Measurements from ENCODE around the gene MXD4. TPM values are rescaled to one million over a fixed set of nuclear protein-coding genes. Genes with fewer than 3 reads are reported as not detected.

Gene MXD4
- total RNA-seq, 1 experiment from 2014 or later, result 22.0 TPM

DNA sequence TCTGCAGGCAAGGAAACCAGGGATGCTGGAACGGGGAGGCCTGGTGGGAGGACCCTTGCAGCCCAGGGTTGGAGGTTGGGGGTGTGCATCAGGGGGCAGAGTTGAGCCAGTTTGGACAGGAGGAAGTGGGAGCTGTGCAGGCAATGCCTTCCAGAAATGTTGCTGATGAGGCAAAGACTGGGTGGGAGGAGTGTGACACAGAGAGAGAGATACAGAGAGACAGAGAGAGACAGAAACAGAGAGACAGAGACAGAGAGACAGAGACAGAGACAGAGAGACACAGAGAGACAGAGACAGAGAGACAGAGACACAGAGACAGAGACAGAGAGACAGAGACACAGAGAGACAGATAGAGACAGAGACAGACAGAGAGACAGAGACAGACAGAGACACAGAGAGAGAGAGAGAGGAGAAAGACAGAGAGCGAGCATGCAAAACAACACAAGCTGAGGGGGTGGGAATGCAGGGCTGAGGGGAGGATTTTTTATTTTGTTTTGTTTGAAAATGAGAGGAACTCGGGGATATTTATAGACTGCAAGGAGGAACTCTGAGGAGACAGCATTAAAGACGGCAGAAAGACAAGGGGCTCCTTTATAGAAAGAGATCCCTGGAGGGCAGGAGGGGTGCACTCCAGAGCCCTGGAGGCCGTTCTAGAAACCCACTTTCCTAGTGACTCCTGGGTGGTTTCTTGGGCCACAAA, 18.1 kb downstream of the MXD4 start:
- ATAC-seq (no peak), DNase-seq (ENCODE audit: low read depth, low spot score) (no peak)
- no TSS peak for BruUV-seq (replicated peaks)
- Histone ChIP-seq H3K4me3 (replicated peaks in 1 of 2; ENCODE audit: low read depth in 1 of 2, low read length in 2 of 2) (no peak overlapping the region), H3K9me3 (ENCODE audit: control insufficient read depth in 1 of 2, insufficient read depth in 1 of 2, low read depth in 1 of 2, low read length in 2 of 2) (no peaks in the 10 kb centered on the region), H3K9ac (ENCODE audit: low read length) (no peak overlapping the region), H3K79me2 (ENCODE audit: insufficient read depth, low read length) (peaks cover 29% of the 10 kb centered on the region), H3K9me2 (ENCODE audit: insufficient read depth) (no peaks in the 10 kb centered on the region), H3K4me2 (ENCODE audit: low read length) (no peak overlapping the region), H3K27ac (ENCODE audit: low read depth, low read length) (no peak overlapping the region), H2AFZ (ENCODE audit: low read depth, low read length, poor library complexity, severe bottlenecking) (no peak overlapping the region), H3K36me3 (ENCODE audit: control insufficient read depth in 1 of 2, insufficient read depth in 2 of 2, low read length in 2 of 2) (peaks cover 0 to 12% of the 10 kb centered on the region in 2 experiments; a peak in 3 of 4 replicates), H3K4me1 (ENCODE audit: control insufficient read depth in 1 of 2, insufficient read depth in 2 of 2, low read length in 2 of 2) (peaks cover 7 to 27% of the 10 kb centered on the region in 2 experiments; a peak in 3 of 4 replicates), H4K20me1 (ENCODE audit: insufficient read depth) (peaks cover 20% of the 10 kb centered on the region; the same call in 1 of the 2 replicates), H3K27me3 (ENCODE audit: insufficient read depth, low read length) (no peaks in the 10 kb centered on the region)
- ChIA-PET RAD21 (ENCODE audit: low non-redundant PET in 1 of 2, low total read pairs in 2 of 2, uncharacterized antibody in 2 of 2, unreplicated experiment in 2 of 2) (no interaction called here), POLR2A (no interaction called here), CTCF (no interaction called here)
- intact Hi-C loops (cut with micrococcal nuclease), result loop anchor here (5.0 kb wide), 1 partner anchor 168 kb away; no protein-coding TSS in a partner anchor
- TF ChIP-seq EZH2phosphoT487 (IDR thresholded peaks at IDR 0.05; ENCODE audit: borderline replicate concordance), result no peak
- peak in 2 of 3 experiments; percentile 6 to 21; a peak in 1 of 6 replicates for TF ChIP-seq CTCF (IDR thresholded peaks at IDR 0.05 in 2 of 3, conservative IDR thresholded peaks at IDR 0.05 in 1 of 3; ENCODE audit: borderline replicate concordance in 1 of 3, insufficient read depth in 1 of 3, low read depth in 2 of 3, low read length in 2 of 3)
- no peak for TF ChIP-seq SRF (IDR thresholded peaks at IDR 0.05; ENCODE audit: low read depth)
